Activated CD4-positive, alpha-beta memory T cell treated with anti-CD3 and anti-CD28 coated beads, Interleukin-2, amount 10 ng/mL, durations not matched to agents 7 days and 5 days (primary cell): ENCODE measurements around the gene DMC1. TPM values are rescaled to one million over a fixed set of nuclear protein-coding genes. Genes with fewer than 3 reads are reported as not detected.

Experiments
- CTCF ChIA-PET: fragments of 350-600 bp; sonication (Branson Sonifier 250); formaldehyde crosslinking; loops from one replicate; lab custom pipeline; 2021; ENCODE audit warnings: antibody characterized with exemption, inconsistent platforms; lab: Charles Lee
- POLR2A ChIA-PET: fragments of 350-600 bp; sonication (Branson Sonifier 250); formaldehyde crosslinking; loops from one replicate; lab custom pipeline; 2021; ENCODE audit warnings: antibody characterized with exemption; lab: Charles Lee
- DNase-seq: peaks from one replicate; pipeline ENCODE4 v3.0.0-alpha.2; 2020
- H3K27ac Mint-ChIP-seq: one replicate; pipeline ENCODE4 v1.8.0; 2021; ENCODE audit warnings: mild to moderate bottlenecking, mixed read lengths
- H3K27me3 Mint-ChIP-seq: one replicate; pipeline ENCODE4 v1.8.0; 2021; ENCODE audit warnings: mixed read lengths
- H3K36me3 Mint-ChIP-seq: one replicate; pipeline ENCODE4 v1.8.0; 2021; ENCODE audit warnings: low read depth, mixed read lengths
- H3K4me1 Mint-ChIP-seq: one replicate; pipeline ENCODE4 v1.8.0; 2021; ENCODE audit warnings: mixed read lengths
- H3K4me3 Mint-ChIP-seq: one replicate; pipeline ENCODE4 v1.8.0; 2021; ENCODE audit warnings: mild to moderate bottlenecking, mixed read lengths
- H3K9me3 Mint-ChIP-seq: one replicate; pipeline ENCODE4 v1.8.0; 2021; ENCODE audit warnings: mixed read lengths
- total RNA-seq, 2 experiments: library from RNA; stranded (reverse); gene quantifications; one replicate each; pipeline ENCODE4 v1.2.3, GENCODE V29; 2021

Gene DMC1
- total RNA-seq, 2 experiments from 2014 or later: 12.5 to 12.6 TPM

DNA sequence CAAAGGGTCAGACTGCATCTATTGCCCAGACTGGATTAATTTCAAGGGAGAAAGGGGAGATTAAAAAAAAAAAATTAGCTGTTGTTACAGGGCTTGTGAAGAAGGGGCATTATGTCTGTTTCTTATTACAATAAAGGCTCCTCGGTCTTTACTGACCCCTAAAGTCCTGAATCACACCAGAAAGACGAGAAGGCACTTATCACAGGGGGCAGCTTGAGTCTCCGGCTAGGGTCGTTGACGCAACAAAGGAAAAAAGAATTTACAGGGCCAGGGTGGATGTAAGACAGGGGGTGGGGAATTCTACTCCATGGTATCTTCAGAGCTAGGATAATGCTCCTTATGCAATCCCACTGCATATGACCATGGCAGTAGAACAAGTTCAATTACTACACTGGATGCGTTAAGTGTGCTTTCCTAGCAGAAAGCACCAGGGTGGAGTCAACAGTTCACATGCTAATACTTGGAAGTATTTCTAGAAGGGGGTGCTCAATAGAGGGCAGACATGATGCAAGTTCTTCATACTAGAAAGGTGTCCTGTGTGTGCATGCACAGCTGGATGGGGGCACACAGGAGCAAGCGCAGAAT, 80.3 kb downstream of the DMC1 start:
- ChIA-PET POLR2A (interaction anchor here (1.1 to 4.9 kb wide), 6 partner anchors 9 to 82 kb away, joined by 3 to 31 read pairs (median 4); no protein-coding TSS in a partner anchor), CTCF (interaction anchor here (2.2 kb wide), 1 partner anchor 12 kb away, joined by 13 read pairs; no protein-coding TSS in a partner anchor)
- Mint-ChIP-seq H3K4me3 (no peak overlapping the region), H3K27me3 (no peaks in the 10 kb centered on the region), H3K36me3 (peaks cover 93% of the 10 kb centered on the region), H3K9me3 (no peaks in the 10 kb centered on the region), H3K27ac (no peak overlapping the region), H3K4me1 (peaks cover 46% of the 10 kb centered on the region)
- no peak for DNase-seq

GRCh38 chr22:38489142-38489541, 80.8 kb downstream of the DMC1 start:
- Mint-ChIP-seq H3K27ac (no peak overlapping the region), H3K4me3 (no peak overlapping the region), H3K27me3 (no peaks in the 10 kb centered on the region), H3K9me3 (no peaks in the 10 kb centered on the region), H3K4me1 (peaks cover 44% of the 10 kb centered on the region), H3K36me3 (peaks cover 93% of the 10 kb centered on the region)
- ChIA-PET POLR2A (interaction anchor here (1.1 to 4.9 kb wide), 6 partner anchors 9 to 27 kb away, joined by 3 to 31 read pairs (median 5); no protein-coding TSS in a partner anchor), CTCF (no interaction called here)
- DNase-seq: no peak

GRCh38 chr22:38487946-38488345, 82.0 kb downstream of the DMC1 start:
- H3K36me3 Mint-ChIP-seq: peaks cover 93% of the 10 kb centered on the region
- ChIA-PET CTCF (no interaction called here), POLR2A (interaction anchor here (1.0 to 4.9 kb wide), 7 partner anchors 8 to 84 kb away, joined by 3 to 31 read pairs (median 5); partner anchors contain the start of gene KDELR3)
- DNase-seq: no peak
- no peak overlapping the region for H3K27ac Mint-ChIP-seq
- no peaks in the 10 kb centered on the region for H3K9me3 Mint-ChIP-seq
- H3K27me3 Mint-ChIP-seq: no peaks in the 10 kb centered on the region
- H3K4me1 Mint-ChIP-seq: peaks cover 38% of the 10 kb centered on the region
- H3K4me3 Mint-ChIP-seq: no peak overlapping the region

DNA sequence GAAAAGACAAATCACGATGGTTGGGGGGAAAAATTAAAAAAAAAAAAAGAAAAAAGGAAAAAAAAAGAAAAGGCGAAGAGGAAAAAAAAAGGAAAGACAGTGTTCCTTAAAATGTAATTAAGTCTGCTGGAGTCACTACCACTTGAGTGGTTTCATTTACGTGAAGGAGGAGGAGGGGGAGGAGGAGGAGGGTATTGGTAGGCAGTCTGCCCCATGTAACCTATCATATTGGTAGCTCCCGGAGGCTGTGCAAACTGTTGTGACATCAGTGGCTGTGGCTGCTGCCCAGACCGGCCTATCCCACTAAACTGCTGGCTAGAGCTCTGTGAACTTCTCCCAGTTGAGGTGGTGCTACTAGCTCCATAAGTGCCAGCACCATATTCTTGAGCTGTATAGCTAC, 84.2 kb downstream of the DMC1 start:
- ChIA-PET POLR2A (interaction anchor here (1.1 to 1.9 kb wide), 3 partner anchors 9 to 17 kb away, joined by 4 to 9 read pairs (median 6); partner anchors contain the start of gene KDELR3), CTCF (interaction anchor here (0.7 kb wide), 1 partner anchor 10 kb away, joined by 3 read pairs; no protein-coding TSS in a partner anchor)
- Mint-ChIP-seq H3K9me3 (no peaks in the 10 kb centered on the region), H3K4me3 (no peak overlapping the region), H3K36me3 (peaks cover 94% of the 10 kb centered on the region), H3K27ac (no peak overlapping the region), H3K4me1 (peaks cover 28% of the 10 kb centered on the region), H3K27me3 (no peaks in the 10 kb centered on the region)
- no peak for DNase-seq

GRCh38 chr22:38484244-38484643, 85.7 kb downstream of the DMC1 start:
- DNase-seq: no peak
- ChIA-PET POLR2A (interaction anchor here (1.3 to 4.2 kb wide), 3 partner anchors 11 to 16 kb away, joined by 3 to 16 read pairs (median 6); partner anchors contain the start of gene KDELR3), CTCF (no interaction called here)
- Mint-ChIP-seq H3K27me3 (no peaks in the 10 kb centered on the region), H3K9me3 (no peaks in the 10 kb centered on the region), H3K4me3 (no peak overlapping the region), H3K4me1 (peaks cover 17% of the 10 kb centered on the region), H3K36me3 (peaks cover 84% of the 10 kb centered on the region), H3K27ac (no peak overlapping the region)

DNA sequence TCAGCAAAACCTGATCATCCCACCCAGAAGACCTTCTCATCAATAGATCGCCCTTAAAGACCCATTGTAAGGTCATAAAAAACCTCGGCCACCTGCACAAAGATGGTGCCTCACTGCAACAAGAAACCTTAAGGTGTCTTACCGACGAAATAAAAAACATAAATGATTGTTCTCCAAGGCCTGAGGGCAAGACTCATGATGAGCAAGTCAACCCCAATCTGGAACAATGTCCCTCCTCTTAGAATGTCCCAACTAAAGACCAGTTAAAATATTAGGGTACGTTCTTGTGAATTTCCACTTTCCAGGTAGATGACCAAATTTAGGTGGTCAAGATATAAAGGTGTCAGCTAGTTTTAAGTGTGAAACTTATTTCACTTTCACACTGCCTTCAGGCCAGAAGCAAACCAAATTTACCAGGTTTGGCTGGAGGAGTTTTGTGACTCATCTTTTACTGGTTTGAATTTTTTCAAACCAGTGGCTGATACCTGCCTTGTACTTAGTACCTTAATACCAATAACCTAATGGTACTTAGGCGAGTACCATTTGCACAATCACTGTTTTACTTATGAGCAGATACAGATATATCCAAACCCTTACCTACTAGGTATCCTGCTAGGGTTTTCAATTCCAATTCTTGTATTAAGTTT, 87.2 kb downstream of the DMC1 start:
- Mint-ChIP-seq H3K4me3 (no peak overlapping the region), H3K27me3 (no peaks in the 10 kb centered on the region), H3K4me1 (peaks cover 8% of the 10 kb centered on the region), H3K27ac (no peak overlapping the region), H3K36me3 (peaks cover 75% of the 10 kb centered on the region), H3K9me3 (no peaks in the 10 kb centered on the region)
- CTCF ChIA-PET: interaction anchor here (0.6 to 0.9 kb wide), 2 partner anchors 339 to 430 kb away, joined by 3 to 4 read pairs; no protein-coding TSS in a partner anchor
- no peak for DNase-seq
- POLR2A ChIA-PET: interaction anchor here (1.5 to 6.3 kb wide), 3 partner anchors 8 to 13 kb away, joined by 4 to 31 read pairs (median 16); no protein-coding TSS in a partner anchor

GRCh38 chr22:38481871-38482332, 88.1 kb downstream of the DMC1 start:
- no peak overlapping the region for H3K27ac Mint-ChIP-seq
- peaks cover 70% of the 10 kb centered on the region for H3K36me3 Mint-ChIP-seq
- H3K9me3 Mint-ChIP-seq: no peaks in the 10 kb centered on the region
- peaks cover 7% of the 10 kb centered on the region for H3K4me1 Mint-ChIP-seq
- CTCF ChIA-PET: interaction anchor here (0.6 to 1.5 kb wide), 4 partner anchors 12 to 446 kb away, joined by 3 read pairs; no protein-coding TSS in a partner anchor
- POLR2A ChIA-PET: interaction anchor here (1.0 to 6.3 kb wide), 9 partner anchors 8 to 89 kb away, joined by 3 to 31 read pairs (median 4); partner anchors contain the start of genes DMC1 and KDELR3
- H3K4me3 Mint-ChIP-seq: no peak overlapping the region
- H3K27me3 Mint-ChIP-seq: no peaks in the 10 kb centered on the region
- DNase-seq: no peak

- ChIA-PET CTCF (interaction anchor here (0.6 to 1.5 kb wide), 4 partner anchors 12 to 447 kb away, joined by 3 read pairs; no protein-coding TSS in a partner anchor), POLR2A (interaction anchor here (0.6 to 6.3 kb wide), 13 partner anchors 9 to 848 kb away, joined by 3 to 31 read pairs (median 3); partner anchors contain the start of genes DMC1 and KDELR3)
- Mint-ChIP-seq H3K27ac (peak overlapping the region; percentile 33), H3K4me1 (peaks cover 7% of the 10 kb centered on the region), H3K27me3 (no peaks in the 10 kb centered on the region), H3K9me3 (no peaks in the 10 kb centered on the region), H3K36me3 (peaks cover 64% of the 10 kb centered on the region), H3K4me3 (no peak overlapping the region)
- DNase-seq: no peak
These were observed 88.7 kb downstream of the DMC1 start for GRCh38 chr22:38481162-38481870.

GRCh38 chr22:38479096-38479837, 90.7 kb downstream of the DMC1 start:
- Mint-ChIP-seq H3K27me3 (peaks cover under 1% of the 10 kb centered on the region), H3K27ac (no peak overlapping the region), H3K9me3 (no peaks in the 10 kb centered on the region), H3K36me3 (peaks cover 44% of the 10 kb centered on the region), H3K4me1 (peaks cover 4% of the 10 kb centered on the region), H3K4me3 (no peak overlapping the region)
- CTCF ChIA-PET: no interaction called here
- no peak for DNase-seq
- POLR2A ChIA-PET: interaction anchor here (0.6 to 6.3 kb wide), 8 partner anchors 8 to 183 kb away, joined by 3 to 31 read pairs (median 8); partner anchors contain the start of gene DMC1

DNA sequence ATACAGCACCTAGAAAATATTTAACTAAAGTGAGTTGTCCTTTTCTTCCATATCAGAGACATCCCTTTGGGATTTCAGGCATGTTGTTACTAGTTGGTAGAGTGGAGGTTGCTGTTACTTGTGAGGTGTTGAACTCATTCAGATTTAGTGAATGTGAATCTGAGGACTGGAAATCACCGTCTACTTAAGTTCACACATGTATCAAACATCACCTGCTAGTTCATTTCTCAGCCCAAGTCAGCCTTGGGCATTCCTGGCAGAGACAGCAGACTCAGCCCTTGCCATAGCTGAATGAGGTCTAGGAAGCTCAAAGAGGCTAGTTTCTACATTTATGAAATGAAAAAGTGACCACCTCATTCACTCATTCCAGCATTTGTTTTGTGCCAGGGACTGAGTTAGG, 92.4 kb downstream of the DMC1 start:
- H3K27me3 Mint-ChIP-seq: peaks cover 4% of the 10 kb centered on the region
- H3K9me3 Mint-ChIP-seq: no peaks in the 10 kb centered on the region
- ChIA-PET POLR2A (interaction anchor here (0.6 to 6.3 kb wide), 6 partner anchors 13 to 425 kb away, joined by 3 to 31 read pairs (median 10); partner anchors contain the start of gene DMC1), CTCF (no interaction called here)
- DNase-seq: no peak
- H3K36me3 Mint-ChIP-seq: peaks cover 27% of the 10 kb centered on the region
- H3K4me1 Mint-ChIP-seq: no peaks in the 10 kb centered on the region
- H3K4me3 Mint-ChIP-seq: no peak overlapping the region
- no peak overlapping the region for H3K27ac Mint-ChIP-seq

DNA sequence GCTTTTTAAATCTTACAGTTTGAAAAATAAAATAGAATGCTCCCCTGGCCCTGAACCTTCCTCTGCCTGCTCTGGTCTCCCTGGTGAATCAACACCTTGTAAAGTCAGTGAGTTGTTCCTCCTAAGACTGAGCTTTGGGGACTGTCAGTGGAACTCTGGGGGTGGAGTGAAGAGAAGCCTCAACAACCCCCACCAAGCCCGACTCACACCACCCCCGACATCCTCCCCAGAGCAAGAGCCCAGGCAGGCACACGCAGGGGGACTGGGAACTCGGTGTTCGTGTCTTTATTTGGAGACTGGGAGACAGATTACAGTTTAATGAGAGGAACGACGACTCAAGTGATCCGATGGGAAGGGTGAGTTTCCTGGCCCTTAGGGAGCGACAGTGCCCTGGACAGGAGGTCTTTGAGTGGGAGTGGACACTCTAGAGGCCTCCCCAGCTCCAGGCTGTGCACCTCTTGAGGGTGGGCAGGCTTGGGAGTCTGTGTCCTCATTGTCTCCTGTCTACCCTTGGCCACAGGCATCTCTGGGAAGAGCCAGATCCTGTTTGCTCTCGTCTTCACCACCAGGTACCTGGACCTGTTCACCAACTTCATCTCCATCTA, 95.9 kb downstream of the DMC1 start:
- DNase-seq: no peak
- no peak overlapping the region for H3K27ac Mint-ChIP-seq
- no peak overlapping the region for H3K4me3 Mint-ChIP-seq
- peaks cover 4% of the 10 kb centered on the region for H3K27me3 Mint-ChIP-seq
- peaks cover 5% of the 10 kb centered on the region for H3K36me3 Mint-ChIP-seq
- ChIA-PET CTCF (no interaction called here), POLR2A (no interaction called here)
- no peaks in the 10 kb centered on the region for H3K4me1 Mint-ChIP-seq
- no peaks in the 10 kb centered on the region for H3K9me3 Mint-ChIP-seq
